22Rv1 (cell line): ENCODE results near the gene GRIA4.
A peak's percentile ranks its signal among the peaks of the same experiment; 100 is the strongest.

Experiments
- H3K27ac ChIP-seq: fragments of 450-650 bp; 2 replicates; pipeline ENCODE4 v1.5.1; 2017
- ZFX ChIP-seq: fragments of 450-650 bp; IDR thresholded peaks from 2 replicates; pipeline ENCODE4 v1.6.1; 2017; ENCODE audit warnings: antibody characterized with exemption, borderline replicate concordance
- TF ChIP-seq, protein P1 (sequence below): fragments of 450-650 bp; IDR thresholded peaks from 2 replicates; pipeline ENCODE4 v1.5.1; 2017; ENCODE audit warnings: mild to moderate bottlenecking

The GRIA4 gene

GRCh38 chr11:105589346-105589745 lies 20.5 kb upstream of the GRIA4 start:
- TF ChIP-seq, protein P1, sequence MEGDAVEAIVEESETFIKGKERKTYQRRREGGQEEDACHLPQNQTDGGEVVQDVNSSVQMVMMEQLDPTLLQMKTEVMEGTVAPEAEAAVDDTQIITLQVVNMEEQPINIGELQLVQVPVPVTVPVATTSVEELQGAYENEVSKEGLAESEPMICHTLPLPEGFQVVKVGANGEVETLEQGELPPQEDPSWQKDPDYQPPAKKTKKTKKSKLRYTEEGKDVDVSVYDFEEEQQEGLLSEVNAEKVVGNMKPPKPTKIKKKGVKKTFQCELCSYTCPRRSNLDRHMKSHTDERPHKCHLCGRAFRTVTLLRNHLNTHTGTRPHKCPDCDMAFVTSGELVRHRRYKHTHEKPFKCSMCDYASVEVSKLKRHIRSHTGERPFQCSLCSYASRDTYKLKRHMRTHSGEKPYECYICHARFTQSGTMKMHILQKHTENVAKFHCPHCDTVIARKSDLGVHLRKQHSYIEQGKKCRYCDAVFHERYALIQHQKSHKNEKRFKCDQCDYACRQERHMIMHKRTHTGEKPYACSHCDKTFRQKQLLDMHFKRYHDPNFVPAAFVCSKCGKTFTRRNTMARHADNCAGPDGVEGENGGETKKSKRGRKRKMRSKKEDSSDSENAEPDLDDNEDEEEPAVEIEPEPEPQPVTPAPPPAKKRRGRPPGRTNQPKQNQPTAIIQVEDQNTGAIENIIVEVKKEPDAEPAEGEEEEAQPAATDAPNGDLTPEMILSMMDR = no peak
- TF ChIP-seq ZFX = no peak
- H3K27ac ChIP-seq = no peak overlapping the region

DNA sequence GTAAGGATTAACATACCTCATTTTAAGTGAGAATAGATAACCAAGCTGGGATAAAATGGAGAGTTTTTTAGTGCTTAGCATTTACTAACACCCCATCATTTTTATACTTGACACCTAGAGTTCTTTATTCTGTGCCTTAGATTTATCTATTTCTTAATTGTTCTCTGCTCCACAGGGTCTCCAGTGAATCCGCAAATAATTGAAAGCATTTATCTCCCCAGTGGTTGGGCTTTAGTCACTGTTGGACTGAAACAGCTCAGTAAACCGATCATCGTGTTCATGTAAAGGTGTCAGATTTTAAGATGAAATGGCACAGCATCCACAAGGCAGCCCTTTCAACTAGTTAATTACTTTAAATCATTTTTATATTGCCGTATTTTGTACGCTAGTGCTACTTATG lies 17.8 kb upstream of the GRIA4 start:
- TF ChIP-seq, protein P1 = no peak
- no peak for TF ChIP-seq ZFX
- H3K27ac ChIP-seq = no peak overlapping the region

DNA sequence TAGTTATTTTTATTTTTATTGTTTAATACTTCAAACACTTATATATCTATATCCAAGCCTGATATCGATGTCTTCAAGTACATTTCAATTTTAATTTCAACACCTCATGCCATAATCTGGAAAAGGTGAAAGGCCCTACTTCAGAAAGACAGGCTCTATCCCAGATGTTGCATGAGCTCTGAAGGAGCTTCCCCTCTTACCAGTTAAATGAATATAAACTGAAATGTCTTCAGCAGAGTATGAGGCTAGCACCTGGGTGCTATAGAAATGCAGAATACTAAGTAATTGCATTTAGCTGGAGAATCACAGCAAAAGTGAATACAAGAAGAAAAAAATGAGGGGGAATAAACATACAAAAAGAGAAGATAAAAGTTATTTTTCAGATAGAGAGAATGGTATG lies 11.5 kb upstream of the GRIA4 start:
- no peak for TF ChIP-seq ZFX
- TF ChIP-seq, protein P1 = no peak
- H3K27ac ChIP-seq = no peak overlapping the region

GRCh38 chr11:105603156-105603555 lies 6.7 kb upstream of the GRIA4 start:
- TF ChIP-seq, protein P1 = no peak
- TF ChIP-seq ZFX = no peak
- no peak overlapping the region for H3K27ac ChIP-seq

GRCh38 chr11:105609341-105609781 lies 512 bp upstream of the GRIA4 start:
- TF ChIP-seq ZFX = no peak
- TF ChIP-seq, protein P1 = peak; percentile 63
- H3K27ac ChIP-seq = no peak overlapping the region

DNA sequence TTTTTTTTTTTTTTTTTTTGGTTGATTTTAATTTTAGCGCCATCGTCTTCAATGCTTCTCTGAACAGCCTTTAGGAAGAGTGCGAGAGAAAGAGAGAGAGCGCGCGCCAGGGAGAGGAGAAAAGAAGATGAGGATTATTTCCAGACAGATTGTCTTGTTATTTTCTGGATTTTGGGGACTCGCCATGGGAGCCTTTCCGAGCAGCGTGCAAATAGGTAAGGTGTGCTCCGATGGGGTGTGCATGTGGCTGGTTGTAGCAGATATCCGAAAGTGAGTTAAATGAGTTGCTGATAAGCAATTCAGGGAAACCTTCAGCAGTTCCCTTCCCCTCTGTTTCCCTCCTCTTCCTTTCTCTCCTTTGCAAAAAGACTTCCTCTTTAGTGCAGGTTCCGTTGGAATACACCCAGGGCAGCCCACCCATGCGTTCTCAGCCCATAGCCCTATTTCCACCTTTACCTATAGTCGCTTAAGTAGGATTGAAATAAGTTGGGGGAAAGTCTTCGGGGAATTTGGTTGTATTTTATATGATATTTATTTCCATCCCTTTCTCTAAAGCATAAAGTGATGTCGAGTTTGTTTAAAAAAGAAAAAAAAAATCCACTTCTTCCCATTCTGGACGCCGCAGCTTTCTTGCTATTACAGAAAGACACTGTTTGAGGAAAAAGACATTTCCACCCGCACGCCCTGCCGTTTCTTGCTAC lies 1.1 kb downstream of the GRIA4 start:
- H3K27ac ChIP-seq = peak overlapping the region; percentile 24; the same call in 1 of the 2 replicates
- TF ChIP-seq, protein P1 = no peak
- no peak for TF ChIP-seq ZFX

DNA sequence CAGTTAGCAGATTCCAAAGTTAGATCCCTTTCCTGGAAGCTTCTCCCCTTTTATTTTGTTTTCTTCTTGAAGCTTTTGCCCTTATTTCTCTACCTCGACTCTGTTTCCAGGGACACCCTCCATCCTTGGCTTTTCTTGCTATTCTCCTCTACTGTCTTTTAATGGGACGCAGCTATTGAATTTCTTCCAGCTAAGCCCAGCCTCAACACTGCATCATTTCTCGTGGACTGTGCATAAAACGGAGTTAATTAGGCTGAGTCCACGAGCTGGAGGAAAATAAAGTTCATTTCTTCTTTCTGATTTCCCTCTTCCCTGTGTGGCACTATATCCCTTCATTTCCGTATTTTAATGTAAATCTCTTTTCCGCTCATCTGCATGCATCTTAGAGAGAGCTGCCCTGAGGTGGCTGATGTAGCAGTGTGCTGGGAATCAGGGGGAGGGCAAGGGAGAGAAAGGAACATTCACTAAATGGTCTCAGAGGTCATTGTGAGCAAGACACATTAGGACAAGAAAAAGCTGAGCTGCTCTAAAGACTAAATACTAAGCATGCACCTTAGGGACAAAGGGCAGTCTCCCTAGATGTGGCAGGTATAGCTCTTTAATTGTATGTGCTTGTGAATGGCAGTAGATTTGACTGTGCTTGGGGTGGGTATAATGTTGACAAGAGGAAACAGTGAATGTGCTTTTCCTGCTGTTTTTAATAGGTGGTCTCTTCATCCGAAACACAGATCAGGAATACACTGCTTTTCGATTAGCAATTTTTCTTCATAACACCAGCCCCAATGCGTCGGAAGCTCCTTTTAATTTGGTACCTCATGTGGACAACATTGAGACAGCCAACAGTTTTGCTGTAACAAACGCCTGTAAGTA lies 1.9 kb downstream of the GRIA4 start:
- no peak for TF ChIP-seq ZFX
- TF ChIP-seq, protein P1 = no peak
- H3K27ac ChIP-seq = no peak overlapping the region
